Neural progenitor cell (in vitro differentiated cells): ENCODE measurements around the gene SLC4A8. TPM values are rescaled to one million over a fixed set of nuclear protein-coding genes. Genes with fewer than 3 reads are reported as not detected.

ENCODE experiments used
- DNase-seq: peaks from one replicate; pipeline ENCODE4 v3.0.0-alpha.2; 2016; ENCODE audit warnings: low spot score
- H2AFZ ChIP-seq: fragments of 200-600 bp; sonication (generic); replicated peaks from 2 replicates; pipeline ENCODE4 v1.6.1; 2016; ENCODE audit warnings: antibody characterized with exemption
- H3F3A ChIP-seq: fragments of 200-600 bp; sonication (generic); 2 replicates; pipeline ENCODE4 v1.6.1; 2016; ENCODE audit warnings: antibody characterized with exemption, low read depth
- H3K27ac ChIP-seq: fragments of 200-600 bp; sonication (generic); 2 replicates; pipeline ENCODE4 v1.5.1; 2016; ENCODE audit warnings: mild to moderate bottlenecking
- H3K27me3 ChIP-seq: fragments of 200-600 bp; sonication (generic); 2 replicates; pipeline ENCODE4 v1.6.1; 2016; ENCODE audit warnings: mild to moderate bottlenecking, moderate library complexity
- H3K36me3 ChIP-seq: fragments of 200-600 bp; sonication (generic); 2 replicates; pipeline ENCODE4 v1.5.1; 2016
- H3K4me1 ChIP-seq: fragments of 200-600 bp; sonication (generic); 2 replicates; pipeline ENCODE4 v1.6.1; 2016; ENCODE audit warnings: mixed run types
- H3K4me2 ChIP-seq: fragments of 200-600 bp; sonication (generic); 2 replicates; pipeline ENCODE4 v1.6.1; 2016
- H3K4me3 ChIP-seq: fragments of 200-600 bp; sonication (generic); 2 replicates; pipeline ENCODE4 v1.5.1; 2016
- H3K79me2 ChIP-seq: fragments of 200-600 bp; sonication (generic); 2 replicates; pipeline ENCODE4 v1.6.1; 2016; ENCODE audit warnings: low read depth
- H3K9ac ChIP-seq: fragments of 200-600 bp; sonication (generic); 2 replicates; pipeline ENCODE4 v1.6.1; 2016
- H3K9me3 ChIP-seq: fragments of 200-600 bp; sonication (generic); 2 replicates; pipeline ENCODE4 v1.5.1; 2016; ENCODE audit warnings: low read depth
- H4K20me1 ChIP-seq: fragments of 200-600 bp; sonication (generic); 2 replicates; pipeline ENCODE4 v1.6.1; 2016; ENCODE audit warnings: low read depth
- H3K27ac Mint-ChIP-seq: 3 replicates; pipeline ENCODE4 v1.8.0; 2021; ENCODE audit warnings: mixed read lengths
- H3K27me3 Mint-ChIP-seq: 2 replicates; pipeline ENCODE4 v1.8.0; 2022; ENCODE audit warnings: low read depth, mild to moderate bottlenecking, inconsistent platforms, moderate library complexity, mixed read lengths; ENCODE audit not compliant: insufficient read depth
- H3K36me3 Mint-ChIP-seq: 3 replicates; pipeline ENCODE4 v1.8.0; 2021; ENCODE audit warnings: mixed read lengths
- H3K4me1 Mint-ChIP-seq: 3 replicates; pipeline ENCODE4 v1.8.0; 2021; ENCODE audit warnings: mixed read lengths
- H3K4me3 Mint-ChIP-seq: 3 replicates; pipeline ENCODE4 v1.8.0; 2021; ENCODE audit warnings: mild to moderate bottlenecking, moderate library complexity, mixed read lengths
- H3K9me3 Mint-ChIP-seq: 3 replicates; pipeline ENCODE4 v1.8.0; 2020; ENCODE audit warnings: mixed read lengths
- CTCF ChIP-seq: fragments of 200-600 bp; sonication (generic); IDR thresholded peaks from 2 replicates; pipeline ENCODE4 v1.5.1; 2017; ENCODE audit warnings: antibody characterized with exemption, mild to moderate bottlenecking
- EZH2 ChIP-seq: fragments of 200-600 bp; sonication (generic); IDR thresholded peaks from 2 replicates; pipeline ENCODE4 v1.6.1; 2017; ENCODE audit warnings: antibody characterized with exemption, mild to moderate bottlenecking, moderate library complexity
- EZH2phosphoT487 ChIP-seq: fragments of 200-600 bp; sonication (generic); IDR thresholded peaks from 2 replicates; pipeline ENCODE4 v1.6.1; 2017; ENCODE audit warnings: antibody characterized with exemption
- total RNA-seq: library from RNA; depleted of rRNA; stranded (reverse); fragments of >200 nt; gene quantifications from 2 replicates; pipeline ENCODE4 v1.2.3, GENCODE V29; 2015; ENCODE audit warnings: low replicate concordance

Gene SLC4A8
- total RNA-seq, 1 donor from 2014 or later: 10.1 TPM

GRCh38 chr12:51424094-51424661 lies 453 bp upstream of the SLC4A8 start:
- Histone ChIP-seq H2AFZ (no peak overlapping the region), H3K4me2 (peak overlapping the region; percentile 67), H3K9me3 (no peaks in the 10 kb centered on the region), H3K9ac (no peak overlapping the region), H3K36me3 (no peaks in the 10 kb centered on the region), H4K20me1 (no peaks in the 10 kb centered on the region), H3K79me2 (peaks cover 9% of the 10 kb centered on the region), H3K4me3 (no peak overlapping the region), H3K4me1 (peaks cover 15% of the 10 kb centered on the region), H3K27ac (no peak overlapping the region), H3K27me3 (no peaks in the 10 kb centered on the region), H3F3A (peaks cover 26% of the 10 kb centered on the region)
- Mint-ChIP-seq H3K36me3 (peaks cover 3% of the 10 kb centered on the region), H3K27me3 (peaks cover 10% of the 10 kb centered on the region), H3K27ac (peak overlapping the region; percentile 95), H3K4me1 (peaks cover 55% of the 10 kb centered on the region), H3K4me3 (peak overlapping the region; percentile 91), H3K9me3 (no peaks in the 10 kb centered on the region)
- TF ChIP-seq EZH2phosphoT487 (no peak), EZH2 (no peak), CTCF (no peak)
- no peak for DNase-seq

GRCh38 chr12:51428256-51428655 lies 3.6 kb downstream of the SLC4A8 start:
- Histone ChIP-seq H3K27ac (no peak overlapping the region), H3K4me2 (no peak overlapping the region), H3K4me1 (peaks cover 5% of the 10 kb centered on the region), H3K27me3 (no peaks in the 10 kb centered on the region), H4K20me1 (no peaks in the 10 kb centered on the region), H3K9me3 (no peaks in the 10 kb centered on the region), H3F3A (peaks cover 11% of the 10 kb centered on the region), H3K4me3 (no peak overlapping the region), H2AFZ (no peak overlapping the region), H3K79me2 (peaks cover 9% of the 10 kb centered on the region), H3K36me3 (no peaks in the 10 kb centered on the region), H3K9ac (no peak overlapping the region)
- Mint-ChIP-seq H3K27me3 (no peaks in the 10 kb centered on the region), H3K36me3 (peaks cover 6% of the 10 kb centered on the region), H3K4me1 (peaks cover 26% of the 10 kb centered on the region), H3K27ac (no peak overlapping the region), H3K9me3 (peaks cover 2% of the 10 kb centered on the region), H3K4me3 (no peak overlapping the region)
- no peak for TF ChIP-seq EZH2
- no peak for TF ChIP-seq EZH2phosphoT487
- no peak for TF ChIP-seq CTCF
- DNase-seq: no peak

- H3K4me1 Mint-ChIP-seq: peaks cover 19% of the 10 kb centered on the region
These were observed 5.1 kb downstream of the SLC4A8 start for GRCh38 chr12:51429700-51430099.

More at GRCh38 chr12:51429700-51430099, 5.1 kb downstream of the SLC4A8 start:
- peaks cover 2% of the 10 kb centered on the region for H3K9me3 Mint-ChIP-seq
- H3K4me3 Mint-ChIP-seq: no peak overlapping the region
- peaks cover 6% of the 10 kb centered on the region for H3K36me3 Mint-ChIP-seq
- Histone ChIP-seq H3K4me3 (no peak overlapping the region), H3K9ac (no peak overlapping the region), H3K9me3 (no peaks in the 10 kb centered on the region), H3K4me2 (no peak overlapping the region), H3K4me1 (peaks cover 6% of the 10 kb centered on the region), H2AFZ (no peak overlapping the region), H3K79me2 (peaks cover 9% of the 10 kb centered on the region), H3K36me3 (no peaks in the 10 kb centered on the region), H3K27me3 (no peaks in the 10 kb centered on the region), H4K20me1 (no peaks in the 10 kb centered on the region), H3K27ac (no peak overlapping the region), H3F3A (peaks cover 6% of the 10 kb centered on the region)
- TF ChIP-seq EZH2: no peak
- no peak for TF ChIP-seq CTCF
- no peak for TF ChIP-seq EZH2phosphoT487
- H3K27me3 Mint-ChIP-seq: no peaks in the 10 kb centered on the region
- DNase-seq: no peak
- no peak overlapping the region for H3K27ac Mint-ChIP-seq
